HG02623 (cell line): ENCODE data around the gene MCTP1.
"Not testable (repeated sequence)": the region's sequence is repeated elsewhere in the genome, so short reads cannot be mapped to it uniquely, and the experiment has no call there.

Experiments used
- ATAC-seq: cut with Tn5 transposase; IDR thresholded peaks from one replicate; pipeline ENCODE4 v1.9.1; 2021; ENCODE audit warnings: moderate library complexity; ENCODE audit not compliant: unreplicated experiment

MCTP1 gene

DNA sequence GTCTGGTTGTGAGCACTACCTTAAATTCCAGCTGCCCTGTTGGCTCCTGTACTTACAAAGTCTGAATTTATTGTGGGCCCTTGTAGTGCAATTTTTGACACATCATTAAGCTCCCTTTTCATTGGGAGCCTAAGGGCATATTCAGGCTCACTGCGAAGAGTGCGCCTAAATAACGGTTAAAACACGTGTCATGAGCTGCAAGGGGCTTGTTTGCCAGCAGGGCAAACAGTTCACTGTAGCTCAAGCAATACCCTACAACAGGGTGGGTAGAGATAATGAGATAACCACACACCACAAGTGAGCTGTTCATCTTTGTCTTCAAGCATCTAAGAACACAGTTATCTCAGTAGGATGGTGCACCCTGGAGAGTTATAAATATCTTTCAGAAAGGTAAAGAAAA is 452.2 kb downstream of the MCTP1 start:
- no peak for ATAC-seq

DNA sequence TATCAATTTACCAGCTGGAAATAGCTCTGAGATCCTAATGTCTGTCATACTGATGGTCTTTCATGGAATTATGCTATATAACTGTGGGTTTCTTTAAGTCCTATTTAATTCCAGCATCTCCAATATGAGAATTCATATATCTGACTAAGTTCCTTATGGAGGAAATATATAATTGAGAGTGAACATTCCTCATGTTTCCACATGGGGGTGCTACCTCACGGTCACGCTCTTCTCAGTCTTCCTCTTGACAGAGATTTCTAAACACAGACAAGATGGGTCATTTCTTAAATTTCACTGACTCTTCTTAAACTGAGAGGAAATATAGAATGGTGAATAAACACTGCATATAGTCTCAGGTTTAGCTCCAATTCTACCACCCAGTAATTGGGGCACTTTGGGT is 454.4 kb downstream of the MCTP1 start:
- no peak for ATAC-seq

DNA sequence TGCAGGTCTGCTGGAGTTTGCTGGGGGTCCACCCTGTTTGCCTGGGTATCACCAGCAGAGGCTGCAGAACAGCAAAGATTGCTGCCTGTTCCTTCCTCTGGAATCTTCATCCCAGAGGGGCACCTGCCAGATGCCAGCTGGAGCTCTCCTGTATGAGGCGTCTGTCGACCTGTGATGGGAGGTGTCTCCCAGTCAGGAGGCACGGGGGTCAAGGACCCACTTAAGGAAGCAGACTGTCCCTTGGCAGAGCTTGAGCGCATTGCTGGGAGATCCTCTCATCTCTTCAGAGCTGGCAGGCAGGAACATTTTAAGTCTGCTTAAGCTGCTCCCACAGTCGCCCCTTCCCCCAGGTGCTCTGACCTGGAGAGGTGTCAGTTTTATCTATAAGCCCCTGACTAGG is 456.7 kb downstream of the MCTP1 start:
- not testable (repeated sequence) for ATAC-seq

DNA sequence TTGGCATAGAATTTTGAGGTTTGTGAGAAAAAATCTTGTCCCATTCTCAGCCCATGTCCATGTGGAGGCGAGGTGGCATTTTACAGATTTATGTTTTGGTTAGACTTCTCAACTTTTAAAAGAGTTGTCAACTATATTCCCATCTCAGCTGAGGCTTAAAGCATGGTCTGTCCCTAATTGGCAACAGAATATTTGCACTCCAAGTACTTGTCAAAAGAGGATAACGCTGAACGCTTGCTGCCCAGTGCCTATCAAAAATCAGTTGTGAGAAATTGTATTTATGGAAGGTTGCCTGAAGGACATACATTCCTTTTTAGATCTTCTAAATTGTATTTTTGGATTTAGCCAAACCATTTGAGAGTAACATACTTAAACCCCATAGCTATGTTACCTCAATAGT is 464.4 kb downstream of the MCTP1 start:
- no peak for ATAC-seq

DNA sequence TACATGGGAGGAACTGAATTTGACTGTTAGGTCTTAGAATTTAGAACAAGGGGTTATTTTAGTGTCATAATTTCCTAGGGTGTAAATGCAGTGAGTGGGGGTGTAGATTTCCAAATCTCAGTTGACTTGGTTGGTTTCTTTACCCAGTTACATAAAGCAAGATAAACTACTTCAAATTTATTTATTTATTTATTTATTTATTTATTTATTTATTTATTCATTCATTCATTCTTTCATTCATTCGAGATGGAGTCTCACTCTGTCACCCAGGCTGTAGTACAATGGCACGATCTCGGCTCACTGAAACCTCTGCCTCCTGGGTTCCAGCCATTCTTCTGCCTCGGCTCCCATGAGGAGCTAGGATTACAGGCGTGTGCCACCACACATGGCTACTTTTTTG is 466.0 kb downstream of the MCTP1 start:
- no peak for ATAC-seq

DNA sequence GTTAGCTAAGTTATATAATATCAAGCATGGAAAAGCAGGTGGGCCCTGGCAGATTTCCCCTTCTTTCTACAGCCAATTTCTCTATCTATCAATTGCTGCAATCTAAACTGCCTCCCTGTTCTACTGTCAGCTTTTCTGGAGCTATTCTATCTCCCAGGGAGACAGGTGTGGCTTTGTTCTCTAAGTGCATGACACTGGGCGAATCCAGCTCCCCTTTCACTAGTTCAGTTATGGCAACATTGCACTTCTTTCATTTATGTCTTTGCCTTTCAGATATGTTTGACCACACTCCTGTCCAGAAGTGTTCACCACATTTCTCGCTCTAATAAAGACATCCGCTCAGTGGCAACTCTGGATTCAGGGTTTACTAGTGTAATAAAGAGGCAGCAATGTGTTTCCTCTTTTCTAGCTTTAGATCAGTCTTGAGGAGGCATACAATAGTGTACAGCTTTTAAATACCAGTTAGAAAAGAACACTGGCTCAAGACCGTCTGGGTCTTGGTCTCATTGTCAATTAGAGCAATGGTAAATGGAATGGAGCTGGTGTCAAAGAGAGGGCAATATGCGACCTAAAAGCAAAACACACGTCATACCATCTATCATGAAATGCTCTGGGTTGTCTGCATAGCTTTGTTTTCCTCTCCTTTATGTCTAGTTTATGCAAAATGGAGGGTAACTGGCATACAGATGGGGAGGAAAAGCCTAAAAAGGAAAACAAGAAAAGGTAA is 469.4 kb downstream of the MCTP1 start:
- ATAC-seq, result no peak

DNA sequence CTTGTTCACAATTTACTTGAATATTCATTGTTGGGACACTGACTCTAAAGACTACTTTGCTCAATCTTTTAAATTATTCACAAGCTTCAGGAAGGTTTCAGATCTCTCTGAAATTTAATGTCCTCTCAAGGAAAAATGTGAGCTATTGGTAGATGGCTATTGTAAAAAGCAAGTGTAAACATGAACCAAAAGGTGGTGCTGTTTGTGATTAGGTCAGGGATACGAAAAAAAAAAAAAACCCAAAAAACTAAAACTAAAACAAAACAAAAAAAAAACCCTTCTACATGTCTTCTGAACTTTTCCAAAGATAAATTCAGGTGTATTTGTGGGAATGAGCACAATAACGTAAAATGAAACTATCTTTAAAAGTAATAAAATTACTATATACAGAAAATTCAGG is 472.7 kb downstream of the MCTP1 start:
- no peak for ATAC-seq

DNA sequence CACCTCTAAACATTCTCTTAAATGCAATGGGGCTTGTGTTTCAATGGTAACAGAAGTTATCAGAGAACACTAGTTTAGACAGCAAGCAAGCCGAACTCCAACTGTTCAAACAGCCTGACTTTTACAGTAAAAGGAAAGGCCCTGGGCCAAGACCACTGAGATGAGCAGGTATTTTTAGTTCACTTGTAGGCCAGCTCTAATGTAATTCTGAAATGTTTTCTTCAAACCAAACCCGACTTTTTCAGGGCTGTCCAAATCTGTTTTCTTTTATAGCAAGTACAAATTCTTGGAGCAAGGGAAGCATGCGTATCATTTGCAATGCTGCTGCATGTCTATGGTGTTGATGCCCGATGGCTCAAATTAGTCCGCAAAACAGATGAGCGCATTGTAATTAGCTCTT is 473.6 kb downstream of the MCTP1 start:
- ATAC-seq, result no peak

DNA sequence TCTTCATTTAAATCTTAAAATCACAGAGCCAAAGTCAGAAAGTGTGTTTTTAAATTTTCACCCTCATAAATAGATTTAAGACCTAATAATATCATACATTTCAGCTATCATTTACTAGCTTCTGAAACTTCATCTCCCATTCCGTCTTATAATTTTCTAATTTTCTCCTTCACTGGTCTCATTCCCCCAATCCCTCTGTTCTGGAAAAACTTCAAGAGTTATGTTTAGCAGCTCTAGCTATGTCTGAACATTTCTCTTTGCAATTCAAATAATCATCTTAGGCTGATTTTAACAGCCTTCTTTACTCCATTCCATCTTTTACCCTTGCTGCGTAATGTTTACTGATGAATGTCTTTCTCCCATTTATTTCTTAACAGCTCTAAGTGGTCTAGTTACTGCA is 474.0 kb downstream of the MCTP1 start:
- no peak for ATAC-seq

DNA sequence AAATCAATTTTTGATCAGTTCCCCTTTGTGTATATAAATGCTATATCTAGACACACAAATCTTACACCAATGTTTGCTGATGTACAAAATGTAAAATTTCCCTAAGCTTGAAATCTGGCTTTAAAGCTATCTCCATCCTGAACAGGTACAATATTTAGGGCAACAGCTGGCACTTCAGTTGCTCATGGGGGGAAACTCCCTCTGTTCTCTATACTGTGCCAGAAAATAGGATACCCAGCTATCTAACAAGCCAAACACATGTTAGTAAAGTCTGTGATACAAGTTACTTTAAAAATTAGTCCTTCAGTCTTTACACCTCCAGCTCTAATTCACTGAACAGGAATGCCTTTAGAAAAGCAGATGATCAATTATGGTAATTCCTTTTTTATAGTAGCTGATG is 474.6 kb downstream of the MCTP1 start:
- no peak for ATAC-seq

DNA sequence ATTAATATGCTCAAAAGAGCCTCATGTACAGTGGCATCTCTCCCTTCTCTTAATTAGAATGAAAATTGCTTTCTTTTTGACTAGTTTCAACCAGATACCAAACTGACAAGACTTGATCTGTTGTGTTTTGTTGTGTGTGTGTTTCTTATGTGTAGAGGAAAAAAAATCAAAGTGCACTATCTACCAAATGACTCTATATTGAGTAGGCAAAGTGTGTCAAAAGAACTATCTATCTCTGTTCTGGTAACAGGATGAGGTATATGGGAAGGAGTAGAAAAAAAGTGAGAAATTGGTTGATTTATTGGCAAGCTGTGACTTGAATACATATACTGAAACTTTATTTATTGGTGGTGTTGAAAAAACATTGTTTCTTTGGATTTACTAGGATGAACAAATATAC is 476.4 kb downstream of the MCTP1 start:
- no peak for ATAC-seq

DNA sequence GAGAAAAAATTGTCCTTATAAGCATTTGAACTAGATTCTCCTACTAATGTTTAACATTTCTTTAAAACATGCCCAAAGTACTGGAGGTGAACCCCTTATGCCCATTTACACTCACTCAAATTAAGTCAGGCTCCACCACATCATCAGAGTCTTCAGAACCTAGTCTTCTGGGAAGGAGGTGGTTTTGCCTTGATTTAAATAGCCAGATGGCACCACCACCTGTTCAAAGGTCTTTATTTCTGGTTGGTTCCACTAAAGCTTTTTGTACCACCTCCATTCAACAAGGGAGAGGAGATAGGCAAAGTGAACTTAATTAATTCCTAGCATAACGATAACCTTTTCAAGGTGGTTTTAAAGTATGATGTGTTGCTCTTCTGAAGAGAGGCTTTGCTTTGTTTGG is 476.9 kb downstream of the MCTP1 start:
- no peak for ATAC-seq

DNA sequence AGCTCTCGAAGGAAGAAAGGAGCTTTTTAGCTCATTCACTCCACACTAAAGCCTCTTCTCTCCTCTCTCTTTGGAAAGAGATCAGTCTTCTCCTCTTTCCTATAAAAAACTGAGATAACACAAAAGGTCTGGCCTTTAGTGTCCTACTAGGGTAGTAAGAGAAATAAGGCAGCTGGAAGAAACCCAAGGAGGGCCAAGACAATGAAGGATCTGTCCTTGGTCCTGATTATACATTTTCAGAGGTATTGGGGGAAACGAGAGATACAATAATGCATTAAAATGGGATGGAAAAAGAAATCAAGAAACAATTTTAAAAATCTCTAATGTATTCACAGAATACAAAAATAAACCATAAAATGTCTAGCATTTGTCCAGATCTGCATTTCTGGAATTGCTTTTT is 482.4 kb downstream of the MCTP1 start:
- no peak for ATAC-seq

DNA sequence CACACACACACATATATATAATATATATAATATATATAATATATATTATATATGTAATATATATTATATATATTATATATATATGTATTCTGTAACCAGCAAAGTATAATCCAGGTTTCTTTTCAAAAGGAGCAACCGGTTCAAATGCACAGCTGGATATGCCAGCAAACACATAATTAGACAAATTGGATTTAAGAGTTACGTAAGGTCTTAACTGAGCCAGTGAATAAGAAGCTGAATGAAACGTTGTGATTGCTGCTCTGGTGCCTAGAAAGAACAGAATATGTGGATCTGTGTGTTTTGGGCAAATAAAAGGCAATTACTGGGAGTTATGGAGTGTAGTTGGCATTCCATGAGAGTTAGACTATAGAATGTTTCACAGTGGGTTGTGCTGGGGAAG is 488.3 kb downstream of the MCTP1 start:
- no peak for ATAC-seq

DNA sequence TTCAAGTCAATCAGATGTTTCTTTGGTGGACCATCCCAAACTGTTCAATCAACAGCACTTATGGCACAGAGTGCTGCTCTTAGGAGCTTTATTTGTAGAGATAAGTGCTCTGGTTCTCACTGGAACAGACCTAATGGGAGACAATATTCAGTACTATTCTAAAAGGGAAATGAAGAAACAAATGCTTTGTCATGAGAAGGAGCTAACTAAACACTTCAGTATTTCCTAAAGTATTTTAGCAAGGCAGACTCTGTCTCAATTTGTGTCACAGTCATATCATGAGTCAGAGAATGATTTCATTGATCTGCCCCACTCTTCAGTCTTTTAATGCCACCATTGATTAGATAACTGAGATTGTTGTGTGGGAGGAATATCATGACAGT is 491.1 kb downstream of the MCTP1 start:
- ATAC-seq, result peak; percentile 26

DNA sequence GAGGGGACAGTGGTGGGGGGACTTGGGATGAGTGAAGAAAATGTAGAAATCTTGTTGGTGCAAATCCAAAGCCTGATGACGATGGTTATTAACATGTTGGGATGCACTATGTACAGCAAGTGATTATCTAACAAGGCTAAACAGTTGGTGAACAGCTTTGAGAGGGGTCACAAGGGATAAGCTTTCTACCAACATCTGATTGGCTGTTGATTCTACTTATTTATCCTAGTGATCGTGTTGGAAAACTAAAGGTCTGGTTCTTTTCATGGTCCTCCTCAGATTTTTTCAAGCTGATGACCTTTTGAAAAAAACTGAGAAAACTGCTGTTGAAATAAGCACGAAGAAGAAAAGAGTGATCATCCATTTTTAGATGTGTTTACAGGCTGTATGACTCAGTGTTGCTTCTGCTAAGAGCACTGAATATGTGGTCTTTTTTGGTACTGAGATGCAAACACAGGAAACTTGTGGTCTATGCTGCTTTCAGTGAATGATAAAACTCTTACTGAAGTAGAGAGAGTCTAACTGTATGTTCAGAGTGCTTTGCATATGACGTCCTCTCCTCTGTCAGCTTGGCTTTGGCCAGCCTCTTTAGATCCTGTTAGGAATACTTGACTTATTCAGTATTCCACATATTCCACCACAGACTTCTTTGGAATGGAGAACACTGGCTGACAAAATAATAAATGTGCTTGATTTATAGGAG is 491.6 kb downstream of the MCTP1 start:
- ATAC-seq, result peak; percentile 100

DNA sequence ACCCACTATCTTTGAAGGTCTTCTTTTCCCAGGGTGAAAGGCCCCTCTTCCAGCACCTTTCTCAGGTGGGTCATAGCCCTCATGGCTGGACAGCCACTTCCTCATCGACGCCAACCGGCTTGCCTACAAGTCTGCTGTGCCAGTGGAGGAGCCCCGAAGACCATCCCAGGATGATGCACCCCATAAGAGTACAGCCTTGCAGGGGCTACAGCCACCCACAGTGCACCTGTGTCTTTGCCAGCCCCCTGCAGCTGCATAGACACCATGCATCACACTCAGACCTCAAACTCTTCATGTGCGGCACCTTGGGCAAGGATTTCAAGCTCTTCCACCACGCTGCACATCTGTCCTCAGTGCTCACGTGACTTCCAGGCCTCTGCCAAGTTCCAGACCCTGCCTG is 493.1 kb downstream of the MCTP1 start:
- ATAC-seq, result no peak

DNA sequence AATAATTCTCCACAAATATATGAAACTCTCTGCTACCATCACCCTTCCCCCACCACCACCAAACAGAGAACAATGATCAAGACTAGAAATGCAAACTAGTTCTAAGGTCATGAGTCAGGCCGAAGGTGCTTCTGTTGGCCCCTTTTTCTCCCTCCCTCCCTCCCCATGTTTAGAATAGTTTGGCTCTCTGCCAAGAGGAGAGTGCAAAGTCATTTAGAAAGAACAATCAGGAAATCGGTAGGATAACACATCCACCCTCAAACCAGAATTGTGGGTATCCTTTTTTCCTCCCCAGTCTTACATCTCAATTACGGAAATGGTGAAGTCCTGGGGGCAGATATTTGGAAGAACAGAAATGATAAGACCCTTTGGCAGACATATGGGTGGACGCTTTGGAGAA is 496.4 kb downstream of the MCTP1 start:
- no peak for ATAC-seq

DNA sequence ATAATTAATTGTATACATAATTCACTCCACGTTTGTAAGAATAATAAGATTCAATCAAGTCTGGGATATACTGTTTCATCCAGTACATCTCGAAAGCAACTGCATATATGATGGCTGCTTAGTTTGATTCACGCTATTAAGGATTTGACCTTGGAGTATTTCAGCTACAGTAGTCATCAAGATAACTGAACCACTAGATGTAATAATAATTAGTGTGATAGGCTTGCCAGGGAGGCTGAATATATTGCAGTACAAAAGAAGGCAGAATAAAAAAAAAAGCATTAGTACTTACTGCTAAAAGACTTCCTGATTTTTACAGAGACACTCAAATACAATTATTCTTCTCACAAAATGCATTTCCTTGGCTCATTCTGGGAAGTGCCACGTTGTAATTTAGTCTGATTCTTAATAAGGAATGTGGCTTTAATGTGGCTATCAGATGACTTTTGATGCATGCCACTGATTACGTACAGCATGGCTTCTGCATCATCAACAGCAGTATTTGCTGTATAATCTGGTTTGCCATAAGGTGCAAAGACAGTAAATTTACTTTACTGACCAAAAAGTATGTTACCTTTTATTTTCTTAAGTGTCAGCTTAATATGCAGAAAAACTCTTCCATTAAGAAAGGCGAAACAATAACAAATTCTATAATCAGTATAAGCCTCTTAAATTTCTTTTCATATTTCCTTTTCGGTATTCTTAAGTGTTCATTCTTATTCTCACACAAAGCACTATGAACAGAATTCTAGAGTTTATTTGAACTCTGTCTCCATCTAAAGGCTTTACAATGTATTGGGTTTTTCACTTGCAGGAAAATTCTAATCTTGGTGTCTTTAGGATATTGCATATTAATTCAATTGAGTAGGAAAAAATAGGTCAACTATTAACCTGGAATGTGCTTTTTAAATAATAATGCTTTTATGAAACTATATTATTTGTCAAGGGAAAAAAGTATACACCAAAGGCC is 500.1 kb downstream of the MCTP1 start:
- no peak for ATAC-seq

DNA sequence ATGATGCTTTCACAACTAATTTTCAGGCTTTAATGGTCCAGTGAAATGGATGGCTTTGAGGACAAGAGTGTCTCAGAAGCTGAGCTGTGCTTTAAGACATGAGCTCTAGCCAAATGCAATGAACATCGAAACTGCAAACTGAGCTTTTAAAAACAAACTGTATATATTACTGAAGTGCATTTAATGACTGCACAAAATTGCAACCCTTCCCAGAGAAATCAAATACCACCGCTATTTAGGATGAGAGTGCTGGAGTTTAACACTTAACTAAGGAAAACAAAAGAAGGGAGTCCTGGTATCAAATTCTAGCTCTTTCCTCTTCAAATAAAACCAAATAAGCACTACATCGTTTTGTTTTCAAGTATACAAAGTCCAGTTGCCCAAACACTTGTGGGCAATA is 502.5 kb downstream of the MCTP1 start:
- ATAC-seq, result no peak

DNA sequence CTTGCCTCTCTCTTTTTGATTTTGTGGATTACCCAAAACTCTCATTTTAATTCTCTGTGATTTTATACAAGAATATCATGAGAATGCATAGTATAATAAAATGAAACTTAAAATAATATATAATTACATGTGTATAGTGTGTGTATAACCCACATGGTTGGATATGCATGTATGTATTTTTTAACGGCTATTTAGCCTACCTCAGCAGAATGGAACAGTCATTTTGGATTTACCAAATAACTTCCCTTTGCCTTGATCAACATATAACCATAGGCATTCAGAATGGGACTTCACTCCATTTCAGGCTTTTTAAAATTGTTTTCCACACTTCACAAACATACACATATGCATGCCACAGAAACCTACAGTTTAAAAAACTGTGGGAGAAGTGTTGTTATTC is 505.2 kb downstream of the MCTP1 start:
- no peak for ATAC-seq

DNA sequence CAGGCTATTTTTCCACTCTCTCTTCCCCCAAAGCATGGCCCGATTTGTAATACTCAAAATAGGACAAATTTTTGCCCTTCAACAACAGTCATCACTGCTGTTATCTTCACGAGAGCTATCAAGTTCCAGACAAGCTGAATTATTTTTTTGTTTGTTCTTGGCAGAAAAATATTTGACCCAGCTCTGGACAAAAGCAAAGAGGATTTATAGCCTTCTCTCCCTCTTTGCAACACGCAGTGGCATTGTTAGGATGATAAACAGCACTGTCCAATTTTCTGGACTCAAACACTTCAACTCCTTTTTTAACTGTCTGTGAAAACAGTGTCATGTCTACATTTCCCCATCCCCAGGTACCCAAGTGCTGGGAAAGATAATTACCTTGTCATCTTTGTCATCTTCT is 506.2 kb downstream of the MCTP1 start:
- ATAC-seq, result no peak
